Upper lobe of left lung (tissue), 4 donors: ENCODE results near the gene HOXA5.

Experiments
- CTCF ChIP-seq, 6 experiments: fragments of 450-650 bp in 4 of 6; fragments of 200-600 bp in 2 of 6; sonication (generic) in 2 of 6; IDR thresholded peaks; one replicate each; pipeline ENCODE4 v1.5.1; 2016 to 2019; ENCODE audit warnings: antibody characterized with exemption in 6 of 6
- EP300 ChIP-seq, 4 donors: sonication (generic); formaldehyde crosslinking; IDR thresholded peaks; one replicate each; pipeline ENCODE4 v1.5.1; 2017; ENCODE audit warnings: antibody characterized with exemption in 4 of 4, control low read depth in 2 of 4
- POLR2A ChIP-seq, 4 donors: fragments of 450-650 bp; IDR thresholded peaks; one replicate each; pipeline ENCODE4 v1.5.1; 2016 to 2017; ENCODE audit warnings: antibody characterized with exemption in 4 of 4, mild to moderate bottlenecking in 2 of 4
- POLR2AphosphoS5 ChIP-seq, 2 donors: sonication (generic); formaldehyde crosslinking; IDR thresholded peaks; one replicate each; pipeline ENCODE4 v1.5.1; 2017; ENCODE audit warnings: antibody characterized with exemption in 2 of 2

- TF ChIP-seq CTCF (IDR thresholded peaks at IDR 0.05), result no peak
- no peak for TF ChIP-seq POLR2A (IDR thresholded peaks at IDR 0.05)
- TF ChIP-seq EP300 (IDR thresholded peaks at IDR 0.05), result no peak
- no peak for TF ChIP-seq POLR2AphosphoS5 (IDR thresholded peaks at IDR 0.05)
Measured at GRCh38 chr7:27164045-27164366, 20.5 kb upstream of the HOXA5 start.
